BJ (cell line): Measurements from ENCODE around the gene LY6G5B. TPM values are rescaled to one million over a fixed set of nuclear protein-coding genes. Genes with fewer than 3 reads are reported as not detected.

Source experiments
- CTCF ChIA-PET: fragments of 350-600 bp; formaldehyde crosslinking; extraction: SDS; loops from one replicate; lab custom pipeline; 2021; ENCODE audit warnings: antibody characterized with exemption, inconsistent platforms; lab: Yijun Ruan, JAX
- POLR2A ChIA-PET: fragments of 300-600 bp; sonication (Branson Sonifier 250); formaldehyde crosslinking; extraction: SDS; loops from one replicate; lab custom pipeline; 2021; ENCODE audit warnings: antibody characterized with exemption; lab: Charles Lee
- DNase-seq: peaks from one replicate; pipeline ENCODE4 v3.0.0-alpha.2; 2011; ENCODE audit warnings: low read depth
- H3K27me3 ChIP-seq: 2 replicates; pipeline ENCODE4 v1.6.0; 2011; ENCODE audit warnings: low read length; ENCODE audit not compliant: control insufficient read depth, insufficient read depth
- H3K36me3 ChIP-seq: 2 replicates; pipeline ENCODE4 v1.5.1; 2011; ENCODE audit warnings: low read length; ENCODE audit not compliant: control insufficient read depth, insufficient read depth
- H3K4me3 ChIP-seq: 2 replicates; pipeline ENCODE4 v1.5.1; 2011; ENCODE audit warnings: low read depth, mild to moderate bottlenecking, control low read depth, low read length
- polyA plus RNA-seq: library from polyadenylated mRNA; depleted of rRNA; stranded (reverse); fragments of >200 nt; gene quantifications from 2 replicates; pipeline ENCODE4 v1.2.3, GENCODE V29; 2011
- TF ChIP-seq, protein P1 (sequence below): IDR thresholded peaks from 2 replicates; pipeline ENCODE4 v1.5.1; 2011; ENCODE audit warnings: low read depth, mild to moderate bottlenecking, control low read depth, inconsistent platforms, low read length, moderate library complexity; ENCODE audit not compliant: insufficient read depth

Gene LY6G5B
- polyA plus RNA-seq, 1 experiment = 10.8 TPM

- ChIA-PET CTCF (interaction anchor here (0.6 to 2.8 kb wide), 5 partner anchors 9 to 215 kb away, joined by 3 to 11 read pairs (median 4); no protein-coding TSS in a partner anchor), POLR2A (no interaction called here)
- Histone ChIP-seq H3K27me3 (peaks cover 8% of the 10 kb centered on the region), H3K4me3 (no peak within 1 kb of the TSS), H3K36me3 (no peaks in the 10 kb centered on the region)
- no peak for DNase-seq
- TF ChIP-seq, protein P1, sequence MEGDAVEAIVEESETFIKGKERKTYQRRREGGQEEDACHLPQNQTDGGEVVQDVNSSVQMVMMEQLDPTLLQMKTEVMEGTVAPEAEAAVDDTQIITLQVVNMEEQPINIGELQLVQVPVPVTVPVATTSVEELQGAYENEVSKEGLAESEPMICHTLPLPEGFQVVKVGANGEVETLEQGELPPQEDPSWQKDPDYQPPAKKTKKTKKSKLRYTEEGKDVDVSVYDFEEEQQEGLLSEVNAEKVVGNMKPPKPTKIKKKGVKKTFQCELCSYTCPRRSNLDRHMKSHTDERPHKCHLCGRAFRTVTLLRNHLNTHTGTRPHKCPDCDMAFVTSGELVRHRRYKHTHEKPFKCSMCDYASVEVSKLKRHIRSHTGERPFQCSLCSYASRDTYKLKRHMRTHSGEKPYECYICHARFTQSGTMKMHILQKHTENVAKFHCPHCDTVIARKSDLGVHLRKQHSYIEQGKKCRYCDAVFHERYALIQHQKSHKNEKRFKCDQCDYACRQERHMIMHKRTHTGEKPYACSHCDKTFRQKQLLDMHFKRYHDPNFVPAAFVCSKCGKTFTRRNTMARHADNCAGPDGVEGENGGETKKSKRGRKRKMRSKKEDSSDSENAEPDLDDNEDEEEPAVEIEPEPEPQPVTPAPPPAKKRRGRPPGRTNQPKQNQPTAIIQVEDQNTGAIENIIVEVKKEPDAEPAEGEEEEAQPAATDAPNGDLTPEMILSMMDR = no peak
These were observed 45.5 kb downstream of the LY6G5B start, which contains the start of gene LY6G6D for GRCh38 chr6:31715022-31715958. Gene LY6G6D, plus strand, starts transcription at chr6:31715348. Its CDS starts 8 bp downstream, at chr6:31715356.

DNA sequence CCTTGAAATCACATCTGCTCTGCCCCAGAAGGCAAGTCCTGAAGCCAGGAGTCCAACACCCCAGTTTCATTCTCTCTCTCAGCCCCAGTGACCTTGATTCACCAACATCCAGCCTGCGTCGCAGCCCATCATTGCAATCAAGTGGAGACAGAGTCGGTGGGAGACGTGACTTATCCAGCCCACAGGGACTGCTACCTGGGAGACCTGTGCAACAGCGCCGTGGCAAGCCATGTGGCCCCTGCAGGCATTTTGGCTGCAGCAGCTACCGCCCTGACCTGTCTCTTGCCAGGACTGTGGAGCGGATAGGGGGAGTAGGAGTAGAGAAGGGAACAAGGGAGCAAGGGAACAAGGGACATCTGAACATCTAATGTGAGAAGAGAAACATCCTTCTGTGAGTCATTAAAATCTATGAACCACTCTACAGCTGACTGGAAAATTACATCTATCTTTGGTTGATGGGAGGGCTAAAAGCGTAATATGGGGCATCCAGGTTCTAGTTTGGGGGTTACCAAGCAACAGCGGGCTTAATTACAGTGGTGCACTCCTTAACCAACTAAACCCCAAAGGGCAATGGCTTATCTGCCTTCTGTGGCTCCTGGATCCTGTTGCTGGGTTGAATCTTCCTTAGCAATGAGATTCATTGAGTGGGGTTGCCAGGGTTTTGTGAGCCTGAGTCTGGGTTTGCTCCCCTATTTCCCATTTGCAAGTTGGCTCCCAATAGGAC, 47.9 kb downstream of the LY6G5B start:
- no peak overlapping the region for H3K4me3 ChIP-seq
- no peaks in the 10 kb centered on the region for H3K36me3 ChIP-seq
- peaks cover 8% of the 10 kb centered on the region for H3K27me3 ChIP-seq
- TF ChIP-seq, protein P1 = no peak
- ChIA-PET CTCF (no interaction called here), POLR2A (no interaction called here)
- no peak for DNase-seq

- POLR2A ChIA-PET = no interaction called here
These were observed 48.5 kb downstream of the LY6G5B start for GRCh38 chr6:31718265-31718664.

GRCh38 chr6:31719001-31719400, 49.2 kb downstream of the LY6G5B start:
- TF ChIP-seq, protein P1 = no peak
- no peak for DNase-seq
- H3K27me3 ChIP-seq = peaks cover 5% of the 10 kb centered on the region
- no peak overlapping the region for H3K4me3 ChIP-seq
- H3K36me3 ChIP-seq = no peaks in the 10 kb centered on the region
- ChIA-PET POLR2A (no interaction called here), CTCF (no interaction called here)

More at GRCh38 chr6:31718265-31718664, 48.5 kb downstream of the LY6G5B start:
- no peak for DNase-seq
- Histone ChIP-seq H3K4me3 (no peak overlapping the region), H3K27me3 (peaks cover 8% of the 10 kb centered on the region), H3K36me3 (no peaks in the 10 kb centered on the region)
- CTCF ChIA-PET = no interaction called here
- TF ChIP-seq, protein P1 = no peak
